K562 (cell line): Measurements from ENCODE around the gene KEL. TPM values are rescaled to one million over a fixed set of nuclear protein-coding genes. Genes with fewer than 3 reads are reported as not detected.

Experiments
- BDP1 ChIP-seq: IDR thresholded peaks from 3 replicates; pipeline ENCODE4 v1.6.1; 2011; ENCODE audit not compliant: insufficient read length, insufficient read depth
- CHD2 ChIP-seq: IDR thresholded peaks from 2 replicates; pipeline ENCODE4 v1.6.1; 2011; ENCODE audit warnings: low read depth, low read length
- DMBX1 ChIP-seq: fragments of 250-450 bp; sonication (Bioruptor Pico); IDR thresholded peaks from 2 replicates; pipeline ENCODE4 v1.8.0; 2022; ENCODE audit warnings: inconsistent platforms, mild to moderate bottlenecking, moderate library complexity, borderline replicate concordance
- ELF1 ChIP-seq: fragments of 200-800 bp; sonication (Bioruptor generic); IDR thresholded peaks from 2 replicates; pipeline ENCODE4 v1.6.1; 2016; ENCODE audit warnings: missing genetic modification characterization, missing compliant biosample characterization
- HDAC2 ChIP-seq: fragments of 450-650 bp; IDR thresholded peaks from 2 replicates; pipeline ENCODE4 v1.6.1; 2016; ENCODE audit warnings: mild to moderate bottlenecking
- KLF16 ChIP-seq: IDR thresholded peaks from 2 replicates; pipeline ENCODE4 v1.6.1; 2016; ENCODE audit warnings: antibody characterized with exemption
- MAZ ChIP-seq, 2 experiments: fragments of 450-650 bp in 1 of 2; sonication (generic) in 1 of 2; formaldehyde crosslinking; IDR thresholded peaks in 1 of 2; conservative IDR thresholded peaks in 1 of 2; 2 replicates each; pipeline versions ENCODE4 v1.4.0 to v1.5.0; 2020; ENCODE audit warnings: mild to moderate bottlenecking in 1 of 2, missing genetic modification reagents in 1 of 2
- MTF1 ChIP-seq: fragments of 250-450 bp; sonication (Bioruptor Pico); IDR thresholded peaks from 2 replicates; pipeline ENCODE4 v1.9.0; 2021; ENCODE audit warnings: moderate library complexity, mild to moderate bottlenecking, inconsistent platforms, borderline replicate concordance
- NCOR1 ChIP-seq: fragments of 450-650 bp; IDR thresholded peaks from 2 replicates; pipeline ENCODE4 v1.6.1; 2016; ENCODE audit warnings: mild to moderate bottlenecking, moderate library complexity
- POU5F1 ChIP-seq: fragments of 150-350 bp; IDR thresholded peaks from 2 replicates; pipeline ENCODE4 v1.6.1; 2014; ENCODE audit warnings: borderline replicate concordance, low read length, low read depth, mild to moderate bottlenecking; ENCODE audit not compliant: partially characterized antibody
- TCF3 ChIP-seq: sonication (generic); formaldehyde crosslinking; IDR thresholded peaks from 2 replicates; pipeline ENCODE4 v1.4.0; 2020; ENCODE audit warnings: mild to moderate bottlenecking, missing genetic modification reagents
- TRIM24 ChIP-seq, 2 experiments: fragments of 450-650 bp; IDR thresholded peaks; 2 replicates each; pipeline ENCODE4 v1.6.1; 2016
- YY1 ChIP-seq, 3 experiments: IDR thresholded peaks; 2 replicates each; pipeline ENCODE4 v1.6.1; 2011; ENCODE audit warnings: low read length in 2 of 3, mild to moderate bottlenecking in 2 of 3, moderate library complexity in 2 of 3, borderline replicate concordance in 1 of 3, control low read depth in 1 of 3, low read depth in 1 of 3; ENCODE audit not compliant: insufficient read depth in 3 of 3, insufficient replicate concordance in 2 of 3, control insufficient read depth in 1 of 3, insufficient read length in 1 of 3; ENCODE audit errors: extremely low read depth in 1 of 3
- ZFP1 ChIP-seq: fragments of 450-650 bp; formaldehyde crosslinking; IDR thresholded peaks from 2 replicates; pipeline ENCODE4 v1.4.0; 2020; ENCODE audit warnings: mild to moderate bottlenecking, mixed read lengths
- ZNF316 ChIP-seq: fragments of 450-650 bp; IDR thresholded peaks from 2 replicates; pipeline ENCODE4 v1.6.1; 2016
- ZNF445 ChIP-seq: fragments of 250-450 bp; sonication (Bioruptor Pico); IDR thresholded peaks from 2 replicates; pipeline ENCODE4 v1.4.0; 2020; ENCODE audit warnings: low read depth, mild to moderate bottlenecking, moderate library complexity
- ZNF644 ChIP-seq: fragments of 200-800 bp; sonication (Bioruptor generic); IDR thresholded peaks from 2 replicates; pipeline ENCODE4 v1.6.1; 2016; ENCODE audit warnings: low read depth, missing genetic modification characterization, missing compliant biosample characterization
- ZNF785 ChIP-seq: fragments of 250-450 bp; sonication (Bioruptor Pico); IDR thresholded peaks from 2 replicates; pipeline ENCODE4 v1.4.0; 2020; ENCODE audit warnings: mild to moderate bottlenecking
- polyA plus RNA-seq, 8 experiments: library from polyadenylated mRNA; depleted of rRNA in 4 of 8; stranded (reverse) in 5 of 8; unstranded in 3 of 8; fragments of >200 nt; fragmentation: Nextera tagmentation in 2 of 8; fragmentation: Illumina TruSeq in 1 of 8; extraction: Ambion mirVana in 2 of 8; extraction: Trizol in 1 of 8; gene quantifications; 2 replicates each; pipeline versions ENCODE4 v1.2.1 to v1.2.3, GENCODE V29; 2011 to 2014; ENCODE audit warnings: inconsistent platforms in 1 of 8, missing spikeins in 1 of 8
- total RNA-seq, 7 experiments: library from RNA; depleted of rRNA in 6 of 7; stranded (reverse); fragments of >200 nt in 6 of 7; fragmentation: Illumina TruSeq in 2 of 7; extraction: Trizol in 2 of 7; gene quantifications; 2 replicates each; pipeline versions ENCODE4 v1.2.1 to v1.2.3, GENCODE V29; 2011 to 2021; ENCODE audit warnings: low replicate concordance in 1 of 7
- TF ChIP-seq, protein P1 (sequence below): fragments of 450-650 bp; IDR thresholded peaks from 2 replicates; pipeline ENCODE4 v1.6.1; 2016; ENCODE audit warnings: low read depth, mild to moderate bottlenecking, moderate library complexity
- TF ChIP-seq, protein P2 (sequence below), 3 experiments: IDR thresholded peaks in 2 of 3; conservative IDR thresholded peaks in 1 of 3; 2 replicates each; pipeline ENCODE4 v1.5.1; 2011 to 2012; ENCODE audit warnings: low read length in 3 of 3, mild to moderate bottlenecking in 3 of 3, control low read depth in 2 of 3, improper control_type of control experiment in 1 of 3, inconsistent platforms in 1 of 3, low read depth in 1 of 3, mixed read lengths in 1 of 3, moderate library complexity in 1 of 3; ENCODE audit not compliant: insufficient read depth in 2 of 3
- TF ChIP-seq, protein P3 (sequence below), 3 experiments: fragments of 200-800 bp in 1 of 3; sonication (Bioruptor generic) in 1 of 3; sonication (generic) in 1 of 3; formaldehyde crosslinking in 1 of 3; IDR thresholded peaks; 2 replicates each; pipeline versions ENCODE4 v1.6.1 to v1.8.0; 2016 to 2022; ENCODE audit warnings: mild to moderate bottlenecking in 2 of 3, missing compliant biosample characterization in 2 of 3, missing genetic modification characterization in 2 of 3, missing genetic modification reagents in 1 of 3
- TF ChIP-seq, protein P4 (sequence below), 2 experiments: fragments of 450-650 bp; conservative IDR thresholded peaks; 2 replicates each; pipeline ENCODE4 v1.6.1; 2017; ENCODE audit warnings: mild to moderate bottlenecking in 2 of 2, moderate library complexity in 2 of 2

The KEL gene
- total and polyA plus RNA-seq, 9 of the 15 experiments (the other 6 are each of a cell fraction or from before 2014, with no cell fraction given): 9.0 to 47.4 (median 22.2) TPM

DNA sequence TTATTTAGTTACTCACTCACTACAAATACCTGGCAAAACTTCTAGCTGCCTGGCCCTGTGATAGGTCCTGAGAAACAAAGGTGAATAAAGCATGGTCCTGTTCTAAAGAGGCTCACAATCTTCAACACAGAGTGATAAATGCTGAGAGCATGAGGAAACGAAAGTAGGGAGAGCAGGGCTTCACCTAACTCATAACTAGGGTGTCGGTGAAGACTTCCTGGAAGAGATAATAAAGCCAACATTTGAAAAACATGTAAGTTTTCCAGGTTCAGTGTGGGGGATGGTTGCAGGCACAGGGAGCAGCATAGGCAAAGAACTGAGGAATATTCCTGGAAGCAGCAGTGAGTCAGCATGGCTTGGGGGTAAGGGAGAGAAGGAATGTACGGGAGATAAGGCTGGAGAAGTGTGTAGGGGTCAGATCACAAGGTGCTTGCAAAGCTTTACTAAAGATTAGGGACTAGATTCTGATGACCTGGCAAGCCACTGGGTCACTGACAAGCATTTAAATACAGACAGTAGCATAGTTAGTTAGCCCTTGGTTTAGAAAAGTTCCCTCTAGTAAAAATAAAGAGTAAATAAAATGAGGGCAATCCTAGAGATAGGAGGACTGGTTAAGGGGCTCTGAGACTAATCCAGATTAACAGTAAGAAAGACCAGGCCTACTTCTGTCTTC is 5.1 kb downstream of the KEL start (continued):
- TF ChIP-seq ZNF644 (tag): no peak
- TF ChIP-seq CHD2: 0 out of 2 replicates have a peak, but pooled peaks have one; percentile 25
- TF ChIP-seq ELF1 (tag): peak; percentile 54
- peak in 1 of 2 experiments; percentile 65; a peak in 3 of 4 replicates for TF ChIP-seq TRIM24 (IDR thresholded peaks at IDR 0.05)
- no peak for TF ChIP-seq MTF1
- peak; percentile 92 for TF ChIP-seq HDAC2
- TF ChIP-seq ZFP1 (CRISPR knock-in tag): no peak
- TF ChIP-seq NCOR1: peak; percentile 81
- TF ChIP-seq YY1 (IDR thresholded peaks at IDR 0.05; ENCODE audit: borderline replicate concordance in 1 of 3, control insufficient read depth in 1 of 3, extremely low read depth in 1 of 3, insufficient read depth in 3 of 3, insufficient read length in 1 of 3, insufficient replicate concordance in 2 of 3, low read depth in 1 of 3, low read length in 2 of 3): no peak
- TF ChIP-seq, protein P1, sequence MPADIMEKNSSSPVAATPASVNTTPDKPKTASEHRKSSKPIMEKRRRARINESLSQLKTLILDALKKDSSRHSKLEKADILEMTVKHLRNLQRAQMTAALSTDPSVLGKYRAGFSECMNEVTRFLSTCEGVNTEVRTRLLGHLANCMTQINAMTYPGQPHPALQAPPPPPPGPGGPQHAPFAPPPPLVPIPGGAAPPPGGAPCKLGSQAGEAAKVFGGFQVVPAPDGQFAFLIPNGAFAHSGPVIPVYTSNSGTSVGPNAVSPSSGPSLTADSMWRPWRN: peak; percentile 96
- 0 out of 2 replicates have a peak, but pooled peaks have one; percentile 29 for TF ChIP-seq KLF16
- TF ChIP-seq, protein P2, sequence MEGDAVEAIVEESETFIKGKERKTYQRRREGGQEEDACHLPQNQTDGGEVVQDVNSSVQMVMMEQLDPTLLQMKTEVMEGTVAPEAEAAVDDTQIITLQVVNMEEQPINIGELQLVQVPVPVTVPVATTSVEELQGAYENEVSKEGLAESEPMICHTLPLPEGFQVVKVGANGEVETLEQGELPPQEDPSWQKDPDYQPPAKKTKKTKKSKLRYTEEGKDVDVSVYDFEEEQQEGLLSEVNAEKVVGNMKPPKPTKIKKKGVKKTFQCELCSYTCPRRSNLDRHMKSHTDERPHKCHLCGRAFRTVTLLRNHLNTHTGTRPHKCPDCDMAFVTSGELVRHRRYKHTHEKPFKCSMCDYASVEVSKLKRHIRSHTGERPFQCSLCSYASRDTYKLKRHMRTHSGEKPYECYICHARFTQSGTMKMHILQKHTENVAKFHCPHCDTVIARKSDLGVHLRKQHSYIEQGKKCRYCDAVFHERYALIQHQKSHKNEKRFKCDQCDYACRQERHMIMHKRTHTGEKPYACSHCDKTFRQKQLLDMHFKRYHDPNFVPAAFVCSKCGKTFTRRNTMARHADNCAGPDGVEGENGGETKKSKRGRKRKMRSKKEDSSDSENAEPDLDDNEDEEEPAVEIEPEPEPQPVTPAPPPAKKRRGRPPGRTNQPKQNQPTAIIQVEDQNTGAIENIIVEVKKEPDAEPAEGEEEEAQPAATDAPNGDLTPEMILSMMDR (IDR thresholded peaks at IDR 0.05 in 2 of 3, conservative IDR thresholded peaks at IDR 0.05 in 1 of 3; ENCODE audit: insufficient read depth in 2 of 3, low read depth in 1 of 3, low read length in 3 of 3): 0 out of 6 replicates have a peak, but pooled peaks of 1 of the 3 experiments have one; percentile 4
- 0 out of 4 replicates have a peak, but pooled peaks of 1 of the 2 experiments have one; percentile 22 for TF ChIP-seq MAZ (CRISPR knock-in tag; conservative IDR thresholded peaks at IDR 0.05 in 1 of 2, IDR thresholded peaks at IDR 0.05 in 1 of 2)
- TF ChIP-seq, protein P3, sequence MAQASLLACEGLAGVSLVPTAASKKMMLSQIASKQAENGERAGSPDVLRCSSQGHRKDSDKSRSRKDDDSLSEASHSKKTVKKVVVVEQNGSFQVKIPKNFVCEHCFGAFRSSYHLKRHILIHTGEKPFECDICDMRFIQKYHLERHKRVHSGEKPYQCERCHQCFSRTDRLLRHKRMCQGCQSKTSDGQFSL (CRISPR knock-in tag; IDR thresholded peaks at IDR 0.05): no peak
- TF ChIP-seq, protein P3 (tag; IDR thresholded peaks at IDR 0.05): no peak
- peak; percentile 12; the same call in 1 of the 2 replicates for TF ChIP-seq DMBX1 (CRISPR knock-in tag)
- TF ChIP-seq ZNF445: no peak
- TF ChIP-seq, protein P4, sequence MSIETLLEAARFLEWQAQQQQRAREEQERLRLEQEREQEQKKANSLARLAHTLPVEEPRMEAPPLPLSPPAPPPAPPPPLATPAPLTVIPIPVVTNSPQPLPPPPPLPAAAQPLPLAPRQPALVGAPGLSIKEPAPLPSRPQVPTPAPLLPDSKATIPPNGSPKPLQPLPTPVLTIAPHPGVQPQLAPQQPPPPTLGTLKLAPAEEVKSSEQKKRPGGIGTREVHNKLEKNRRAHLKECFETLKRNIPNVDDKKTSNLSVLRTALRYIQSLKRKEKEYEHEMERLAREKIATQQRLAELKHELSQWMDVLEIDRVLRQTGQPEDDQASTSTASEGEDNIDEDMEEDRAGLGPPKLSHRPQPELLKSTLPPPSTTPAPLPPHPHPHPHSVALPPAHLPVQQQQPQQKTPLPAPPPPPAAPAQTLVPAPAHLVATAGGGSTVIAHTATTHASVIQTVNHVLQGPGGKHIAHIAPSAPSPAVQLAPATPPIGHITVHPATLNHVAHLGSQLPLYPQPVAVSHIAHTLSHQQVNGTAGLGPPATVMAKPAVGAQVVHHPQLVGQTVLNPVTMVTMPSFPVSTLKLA (conservative IDR thresholded peaks at IDR 0.05): peak in 1 of 2 experiments; percentile 44; a peak in 1 of 4 replicates
- no peak for TF ChIP-seq POU5F1
- TF ChIP-seq BDP1: no peak
- TF ChIP-seq ZNF785 (CRISPR knock-in tag): no peak
- peak; percentile 70 for TF ChIP-seq ZNF316
- TF ChIP-seq TCF3 (CRISPR knock-in tag): peak; percentile 78
